MM.1S (cell line): ENCODE measurements around the gene PKHD1.

ENCODE experiments used
- CTCF ChIP-seq: fragments of 300-600 bp; sonication (generic); IDR thresholded peaks from 2 replicates; pipeline ENCODE4 v1.5.1; 2016; ENCODE audit warnings: antibody characterized with exemption, low read length, mixed read lengths
- EZH2 ChIP-seq: fragments of 300-600 bp; sonication (generic); optimal IDR thresholded peaks from 2 replicates; pipeline ENCODE3; 2017; ENCODE audit warnings: low read depth, mild to moderate bottlenecking, antibody characterized with exemption, low read length, mixed read lengths
- EZH2phosphoT487 ChIP-seq: fragments of 300-600 bp; sonication (generic); IDR thresholded peaks from 2 replicates; pipeline ENCODE4 v1.6.1; 2018; ENCODE audit warnings: antibody characterized with exemption, low read length

- TF ChIP-seq EZH2phosphoT487 (no peak), CTCF (no peak), EZH2 (no peak)
Measured at GRCh38 chr6:52089758-52090348, 2.4 kb upstream of the PKHD1 start.
